Gastroesophageal sphincter (tissue), 4 donors: ENCODE data around the gene HAGHL. TPM values are rescaled to one million over a fixed set of nuclear protein-coding genes. Genes with fewer than 3 reads are reported as not detected.

Source experiments
- ATAC-seq: fragments of 150-250 bp; one replicate; pipeline ENCODE4 v1.9.1; 2016; ENCODE audit warnings: mild to moderate bottlenecking, moderate library complexity
- H3K27ac ChIP-seq, 4 donors: fragments of 200-600 bp; sonication (generic) in 3 of 4; 1 replicate in 3 of 4; 2 replicates in 1 of 4; pipeline ENCODE4 v1.5.1; 2016 to 2019
- H3K27me3 ChIP-seq: fragments of 200-600 bp; sonication (generic); one replicate; pipeline ENCODE4 v1.5.1; 2019
- H3K36me3 ChIP-seq, 2 donors: fragments of 200-600 bp; sonication (generic); one replicate each; pipeline ENCODE4 v1.5.1; 2019; ENCODE audit warnings: control low read depth in 1 of 2
- H3K4me1 ChIP-seq, 3 donors: fragments of 200-600 bp; sonication (generic); 1 replicate in 2 of 3; 2 replicates in 1 of 3; pipeline ENCODE4 v1.5.1; 2016 to 2019; ENCODE audit warnings: control low read depth in 2 of 3
- H3K4me3 ChIP-seq, 2 donors: fragments of 200-600 bp; sonication (generic); one replicate each; pipeline ENCODE4 v1.5.1; 2019; ENCODE audit warnings: mild to moderate bottlenecking in 1 of 2, moderate library complexity in 1 of 2
- H3K9me3 ChIP-seq, 3 donors: fragments of 200-600 bp; sonication (generic); one replicate each; pipeline ENCODE4 v1.5.1; 2017 to 2019; ENCODE audit warnings: control low read depth in 2 of 3
- CTCF ChIP-seq, 4 experiments: fragments of 200-600 bp in 2 of 4; fragments of 450-650 bp in 2 of 4; sonication (generic) in 1 of 4; IDR thresholded peaks; one replicate each; pipeline ENCODE4 v1.5.1; 2017 to 2019; ENCODE audit warnings: antibody characterized with exemption in 4 of 4, mild to moderate bottlenecking in 2 of 4, moderate library complexity in 2 of 4
- EP300 ChIP-seq: sonication (generic); formaldehyde crosslinking; IDR thresholded peaks from one replicate; pipeline ENCODE4 v1.6.1; 2017; ENCODE audit warnings: antibody characterized with exemption, mild to moderate bottlenecking
- POLR2A ChIP-seq, 2 donors: fragments of 450-650 bp; IDR thresholded peaks; one replicate each; pipeline ENCODE4 v1.6.1; 2017; ENCODE audit warnings: antibody characterized with exemption in 2 of 2, mild to moderate bottlenecking in 2 of 2, moderate library complexity in 1 of 2
- POLR2AphosphoS5 ChIP-seq: sonication (generic); formaldehyde crosslinking; IDR thresholded peaks from one replicate; pipeline ENCODE4 v1.6.1; 2017; ENCODE audit warnings: antibody characterized with exemption
- WGBS, 2 donors: methylation state at CpG; one replicate each; pipeline ENCODE4 v1.1.5; 2018; ENCODE audit warnings: low coverage in 1 of 2; 5-methylcytosine and 5-hydroxymethylcytosine counted together
- total RNA-seq, 4 donors: library from RNA; depleted of rRNA; stranded (reverse); fragments of >200 nt; gene quantifications; one replicate each; pipeline ENCODE4 v1.1.0, GENCODE V29; 2016

HAGHL gene
- total RNA-seq, 4 donors from 2014 or later = 1.1 to 4.8 (median 2.8) TPM

- H3K27me3 ChIP-seq = peaks cover 3% of the 10 kb centered on the region
- no peak for ATAC-seq
- peaks cover 0 to 21% (median 14%) of the 10 kb centered on the region in 3 donors for H3K4me1 ChIP-seq
- peaks cover 0 to 74% of the 10 kb centered on the region in 2 donors for H3K36me3 ChIP-seq
- 100% methylated on average over 4 of the region's 29 CpGs; no CpG with 5 or more reads in 1 of the 2 donors for WGBS, 2 donors
- no peak overlapping the region for H3K27ac ChIP-seq
- no peaks in the 10 kb centered on the region for H3K9me3 ChIP-seq
- no peak for TF ChIP-seq EP300
- no peak for TF ChIP-seq POLR2A (IDR thresholded peaks at IDR 0.05)
- no peak for TF ChIP-seq POLR2AphosphoS5
- TF ChIP-seq CTCF (IDR thresholded peaks at IDR 0.05) = no peak
- H3K4me3 ChIP-seq = no peak overlapping the region
Measured at GRCh38 chr16:736936-737481, 10.1 kb downstream of the HAGHL start.

GRCh38 chr16:739560-740458 is 12.9 kb downstream of the HAGHL start:
- peak overlapping the region in 2 of 4 donors; percentile 76 to 84 for H3K27ac ChIP-seq
- ATAC-seq = no peak
- peak overlapping the region; percentile 76 to 97 for H3K4me3 ChIP-seq
- TF ChIP-seq CTCF (IDR thresholded peaks at IDR 0.05) (no peak), POLR2A (IDR thresholded peaks at IDR 0.05) (no peak), POLR2AphosphoS5 (no peak), EP300 (no peak)
- H3K4me1 ChIP-seq = peaks cover 0 to 21% (median 14%) of the 10 kb centered on the region in 3 donors
- 0 to 100% methylated on average over 1 of the region's 38 CpGs for WGBS, 2 donors
- peaks cover 26% of the 10 kb centered on the region for H3K27me3 ChIP-seq
- peaks cover 0 to 46% of the 10 kb centered on the region in 2 donors for H3K36me3 ChIP-seq
- H3K9me3 ChIP-seq = no peaks in the 10 kb centered on the region

GRCh38 chr16:740459-740763 is 13.5 kb downstream of the HAGHL start:
- TF ChIP-seq CTCF (IDR thresholded peaks at IDR 0.05) (no peak), POLR2A (IDR thresholded peaks at IDR 0.05) (no peak), EP300 (no peak), POLR2AphosphoS5 (no peak)
- H3K36me3 ChIP-seq = peaks cover 0 to 40% of the 10 kb centered on the region in 2 donors
- ATAC-seq = peak; percentile 33
- peaks cover 33% of the 10 kb centered on the region for H3K27me3 ChIP-seq
- H3K27ac ChIP-seq = peak overlapping the region in 3 of 4 donors; percentile 76 to 84 (median 83)
- H3K9me3 ChIP-seq = no peaks in the 10 kb centered on the region
- H3K4me1 ChIP-seq = peaks cover 0 to 21% (median 14%) of the 10 kb centered on the region in 3 donors
- no CpG with 5 or more reads among the region's 22 CpGs for WGBS, 2 donors
- H3K4me3 ChIP-seq = peak overlapping the region; percentile 76 to 97

GRCh38 chr16:740764-741505 is 14.0 kb downstream of the HAGHL start, which contains the start of gene CIAO3:
CIAO3 (minus strand) TSS chr16:740997; CDS start chr16:740985, 12 bp downstream.
- Histone ChIP-seq H3K27me3 (peaks cover 37% of the 10 kb centered on the region), H3K4me1 (peaks cover 0 to 21% (median 14%) of the 10 kb centered on the region in 3 donors), H3K9me3 (no peaks in the 10 kb centered on the region), H3K27ac (peak within 1 kb of the TSS in 3 of 4 donors; percentile 76 to 84 (median 83)), H3K36me3 (peaks cover 0 to 35% of the 10 kb centered on the region in 2 donors), H3K4me3 (peak within 1 kb of the TSS; percentile 76 to 97)
- TF ChIP-seq POLR2AphosphoS5 = peak; percentile 100
- peak; percentile 59 to 68 for TF ChIP-seq POLR2A (IDR thresholded peaks at IDR 0.05)
- TF ChIP-seq EP300 = no peak
- TF ChIP-seq CTCF (IDR thresholded peaks at IDR 0.05) = peak in 3 of 4 experiments; percentile 93 to 100 (median 95)
- WGBS, 2 donors = 0% methylated on average over 1 to 9 of the region's 79 CpGs
- ATAC-seq = peak; percentile 92
